ENCODE data around the gene SLC25A30.

SLC25A30 gene

DNA sequence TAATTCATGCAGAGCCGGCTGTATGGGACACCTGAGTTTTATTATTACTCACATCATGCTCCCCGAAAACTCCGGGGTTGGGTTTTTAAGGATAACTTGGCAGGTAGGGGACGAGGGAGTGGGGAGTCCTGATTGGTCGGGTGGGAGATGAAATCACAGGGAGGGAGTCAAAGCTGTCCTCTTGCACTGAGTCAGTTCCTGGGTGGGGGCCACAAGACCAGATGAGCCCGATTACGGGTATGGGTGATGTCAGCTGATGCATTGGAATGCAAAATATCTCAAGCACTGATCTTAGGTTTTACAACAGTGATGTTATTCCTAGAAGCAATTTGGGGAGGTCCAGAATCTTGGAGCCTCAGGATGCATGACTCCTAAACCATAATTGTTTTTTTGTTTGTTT, 28.0 kb upstream of the SLC25A30 start:
- Histone ChIP-seq H3K9ac (ENCODE audit: low read depth in 1 of 2, low read length in 2 of 2) (no peak overlapping the region), H3K27ac (ENCODE audit: low read depth in 2 of 2, low read length in 2 of 2) (no peak overlapping the region), H3K4me3 (ENCODE audit: low read length in 2 of 2) (no peak overlapping the region), H3K4me1 (ENCODE audit: control insufficient read depth in 2 of 2, insufficient read depth in 2 of 2, low read length in 2 of 2) (peaks cover 2 to 7% of the 10 kb centered on the region in 2 donors), H3K9me3 (ENCODE audit: control insufficient read depth in 2 of 2, low read length in 2 of 2) (no peaks in the 10 kb centered on the region), H3K36me3 (ENCODE audit: control insufficient read depth in 2 of 2, insufficient read depth in 2 of 2, low read length in 2 of 2) (no peaks in the 10 kb centered on the region), H3K27me3 (ENCODE audit: control insufficient read depth in 2 of 2, insufficient read depth in 2 of 2, low read length in 2 of 2) (no peaks in the 10 kb centered on the region)

DNA sequence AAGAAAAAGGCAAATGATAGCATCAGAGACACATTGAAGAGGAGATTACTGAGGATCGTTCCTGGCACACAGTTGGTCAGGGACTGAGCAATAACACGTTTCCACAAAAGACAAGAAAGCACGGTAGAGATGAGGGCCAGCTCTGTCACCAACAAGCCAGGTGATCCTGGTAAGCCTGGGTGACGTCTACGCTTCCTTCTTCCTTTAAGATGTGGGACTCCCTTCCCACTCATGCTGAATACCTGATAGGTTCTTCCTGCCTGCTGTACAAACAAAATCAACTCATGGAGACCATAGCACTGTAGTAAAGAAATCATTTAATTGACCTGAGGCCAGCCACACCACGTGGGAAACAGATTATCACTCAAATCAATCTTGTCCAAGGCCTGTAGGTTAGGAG, 26.9 kb upstream of the SLC25A30 start:
- H3K36me3 ChIP-seq (ENCODE audit: control insufficient read depth in 2 of 2, insufficient read depth in 2 of 2, low read length in 2 of 2) = no peaks in the 10 kb centered on the region
- peaks cover 2 to 7% of the 10 kb centered on the region in 2 donors for H3K4me1 ChIP-seq (ENCODE audit: control insufficient read depth in 2 of 2, insufficient read depth in 2 of 2, low read length in 2 of 2)
- H3K27me3 ChIP-seq (ENCODE audit: control insufficient read depth in 2 of 2, insufficient read depth in 2 of 2, low read length in 2 of 2) = no peaks in the 10 kb centered on the region
- H3K27ac ChIP-seq (ENCODE audit: low read depth in 2 of 2, low read length in 2 of 2) = no peak overlapping the region
- H3K9me3 ChIP-seq (ENCODE audit: control insufficient read depth in 2 of 2, low read length in 2 of 2) = no peaks in the 10 kb centered on the region
- H3K4me3 ChIP-seq (ENCODE audit: low read length in 2 of 2) = no peak overlapping the region
- no peak overlapping the region for H3K9ac ChIP-seq (ENCODE audit: low read depth in 1 of 2, low read length in 2 of 2)

DNA sequence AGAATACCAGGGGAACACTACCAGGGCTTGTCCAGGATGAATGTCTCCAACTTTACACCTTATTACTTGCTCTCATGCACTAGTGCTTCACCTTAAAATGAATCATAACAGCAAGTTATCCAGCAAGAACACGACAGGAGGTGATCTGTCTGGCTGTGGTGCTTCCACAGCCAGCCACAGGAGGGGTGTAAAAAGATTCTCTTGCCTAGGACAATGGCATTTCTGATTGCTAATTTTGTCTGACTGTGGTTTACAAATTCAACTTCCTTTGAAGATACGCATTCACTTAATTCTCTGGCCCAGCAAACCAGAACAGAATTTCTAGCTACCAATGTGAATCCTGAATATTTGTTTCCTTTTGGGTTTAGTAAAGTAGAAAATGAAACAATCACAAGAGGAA, 23.5 kb upstream of the SLC25A30 start:
- H3K27ac ChIP-seq (ENCODE audit: low read depth in 2 of 2, low read length in 2 of 2) = peak overlapping the region in 1 of 2 donors; percentile 1
- H3K9ac ChIP-seq (ENCODE audit: low read depth in 1 of 2, low read length in 2 of 2) = no peak overlapping the region
- H3K9me3 ChIP-seq (ENCODE audit: control insufficient read depth in 2 of 2, low read length in 2 of 2) = no peaks in the 10 kb centered on the region

DNA sequence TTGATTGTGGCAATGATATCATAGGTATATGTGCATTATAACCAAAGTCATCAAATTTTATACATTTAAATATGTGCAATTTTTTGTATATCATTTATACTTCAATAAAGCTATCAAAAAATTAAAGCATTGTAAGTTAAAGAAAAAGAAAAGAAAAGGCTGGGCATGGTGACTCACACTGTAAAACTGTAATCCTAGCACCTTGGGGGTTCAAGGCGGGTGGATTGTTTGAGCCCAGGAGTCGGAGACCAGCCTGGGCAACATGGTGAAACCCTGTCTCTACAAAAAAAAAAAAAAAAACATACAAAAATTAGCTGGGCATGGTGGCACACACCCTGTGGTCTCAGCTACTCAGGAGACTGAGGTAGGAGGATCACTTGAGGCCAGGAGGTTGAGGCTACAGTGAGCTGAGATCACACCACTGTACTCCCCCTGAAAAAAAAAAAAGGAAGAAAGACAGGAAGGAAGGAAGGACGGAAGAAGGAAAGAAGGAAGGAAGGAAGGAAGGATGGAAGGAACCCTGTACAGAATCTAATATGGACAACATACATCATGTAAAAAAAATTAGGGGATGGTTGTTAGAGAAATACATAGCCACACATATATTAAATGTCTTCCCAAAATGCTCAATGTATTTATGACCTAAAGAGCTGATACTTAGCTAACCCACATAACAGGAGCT, 21.7 kb upstream of the SLC25A30 start:
- Histone ChIP-seq H3K4me3 (ENCODE audit: low read length in 2 of 2) (no peak overlapping the region), H3K27me3 (ENCODE audit: control insufficient read depth in 2 of 2, insufficient read depth in 2 of 2, low read length in 2 of 2) (no peaks in the 10 kb centered on the region), H3K9me3 (ENCODE audit: control insufficient read depth in 2 of 2, low read length in 2 of 2) (no peaks in the 10 kb centered on the region), H3K27ac (ENCODE audit: low read depth in 2 of 2, low read length in 2 of 2) (no peak overlapping the region), H3K36me3 (ENCODE audit: control insufficient read depth in 2 of 2, insufficient read depth in 2 of 2, low read length in 2 of 2) (no peaks in the 10 kb centered on the region), H3K9ac (ENCODE audit: low read depth in 1 of 2, low read length in 2 of 2) (no peak overlapping the region), H3K4me1 (ENCODE audit: control insufficient read depth in 2 of 2, insufficient read depth in 2 of 2, low read length in 2 of 2) (peaks cover under 1 to 4% of the 10 kb centered on the region in 2 donors)

More for the DNA sequence above, 23.5 kb upstream of the SLC25A30 start:
- Histone ChIP-seq H3K4me3 (ENCODE audit: low read length in 2 of 2) (no peak overlapping the region), H3K27me3 (ENCODE audit: control insufficient read depth in 2 of 2, insufficient read depth in 2 of 2, low read length in 2 of 2) (no peaks in the 10 kb centered on the region), H3K36me3 (ENCODE audit: control insufficient read depth in 2 of 2, insufficient read depth in 2 of 2, low read length in 2 of 2) (no peaks in the 10 kb centered on the region), H3K4me1 (ENCODE audit: control insufficient read depth in 2 of 2, insufficient read depth in 2 of 2, low read length in 2 of 2) (peaks cover 0 to 2% of the 10 kb centered on the region in 2 donors)

DNA sequence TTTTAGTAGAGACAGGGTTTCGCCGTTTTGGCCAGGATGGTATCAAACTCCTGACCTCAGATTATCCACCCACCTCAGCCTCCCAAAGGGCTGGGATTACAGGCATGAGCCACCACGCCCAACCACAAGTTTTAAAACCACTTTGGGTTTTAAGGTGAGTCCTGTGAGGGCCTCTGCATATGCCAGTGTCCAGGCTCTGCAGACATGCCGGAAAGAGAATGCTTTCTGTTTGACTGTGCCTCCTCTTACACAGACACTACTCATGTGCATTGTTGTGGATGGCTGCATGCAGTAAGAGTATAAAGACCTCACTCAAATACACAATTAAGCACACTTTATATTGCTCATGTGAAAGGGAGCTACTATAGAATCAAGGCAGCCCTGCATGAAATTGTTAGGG, 20.8 kb upstream of the SLC25A30 start:
- Histone ChIP-seq H3K4me3 (ENCODE audit: low read length in 2 of 2) (no peak overlapping the region), H3K36me3 (ENCODE audit: control insufficient read depth in 2 of 2, insufficient read depth in 2 of 2, low read length in 2 of 2) (no peaks in the 10 kb centered on the region), H3K27me3 (ENCODE audit: control insufficient read depth in 2 of 2, insufficient read depth in 2 of 2, low read length in 2 of 2) (no peaks in the 10 kb centered on the region), H3K4me1 (ENCODE audit: control insufficient read depth in 2 of 2, insufficient read depth in 2 of 2, low read length in 2 of 2) (peaks cover 4 to 6% of the 10 kb centered on the region in 2 donors), H3K9me3 (ENCODE audit: control insufficient read depth in 2 of 2, low read length in 2 of 2) (no peaks in the 10 kb centered on the region), H3K27ac (ENCODE audit: low read depth in 2 of 2, low read length in 2 of 2) (no peak overlapping the region), H3K9ac (ENCODE audit: low read depth in 1 of 2, low read length in 2 of 2) (no peak overlapping the region)

DNA sequence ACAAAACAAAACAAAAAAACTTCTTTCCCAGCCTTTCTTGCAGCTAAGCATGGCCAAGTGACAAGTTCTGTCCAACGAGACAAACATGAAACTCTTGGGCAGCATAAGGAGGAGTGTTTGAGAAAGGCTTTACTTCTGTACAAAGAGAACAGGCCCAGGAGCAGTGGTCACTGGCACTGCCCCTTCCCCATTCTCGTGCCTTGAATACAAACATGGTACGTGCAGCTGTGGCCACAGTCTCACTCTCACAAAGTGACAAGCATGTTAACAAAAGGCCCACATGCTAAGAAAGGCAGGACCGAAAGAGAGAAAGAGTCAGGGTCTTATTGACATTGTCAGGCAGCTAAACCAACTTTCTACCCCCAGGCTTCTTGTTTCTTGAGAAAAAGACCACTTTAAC, 19.8 kb upstream of the SLC25A30 start:
- H3K36me3 ChIP-seq (ENCODE audit: control insufficient read depth in 2 of 2, insufficient read depth in 2 of 2, low read length in 2 of 2) = no peaks in the 10 kb centered on the region
- no peaks in the 10 kb centered on the region for H3K9me3 ChIP-seq (ENCODE audit: control insufficient read depth in 2 of 2, low read length in 2 of 2)
- no peak overlapping the region for H3K27ac ChIP-seq (ENCODE audit: low read depth in 2 of 2, low read length in 2 of 2)
- H3K9ac ChIP-seq (ENCODE audit: low read depth in 1 of 2, low read length in 2 of 2) = no peak overlapping the region
- H3K4me1 ChIP-seq (ENCODE audit: control insufficient read depth in 2 of 2, insufficient read depth in 2 of 2, low read length in 2 of 2) = peaks cover 9% of the 10 kb centered on the region in 2 donors
- no peak overlapping the region for H3K4me3 ChIP-seq (ENCODE audit: low read length in 2 of 2)
- no peaks in the 10 kb centered on the region for H3K27me3 ChIP-seq (ENCODE audit: control insufficient read depth in 2 of 2, insufficient read depth in 2 of 2, low read length in 2 of 2)

DNA sequence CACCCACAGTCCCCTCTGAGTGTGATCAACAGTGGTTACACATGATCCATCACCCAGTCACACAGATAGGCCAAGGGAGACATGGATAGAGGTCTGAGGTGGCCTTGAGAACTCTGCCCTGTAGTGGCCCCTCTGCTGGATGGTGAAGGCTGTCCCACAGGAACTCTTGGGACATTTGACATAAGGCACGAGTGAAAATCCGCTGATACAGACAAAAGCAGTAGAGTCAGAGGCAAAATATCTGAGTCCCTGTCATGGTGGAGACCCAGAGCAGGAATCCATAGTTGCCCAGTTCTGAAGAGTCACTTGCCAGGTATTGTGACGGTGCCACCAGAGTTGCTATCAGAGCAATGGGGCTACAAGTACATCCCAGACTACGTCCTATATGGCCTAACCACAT, 18.8 kb upstream of the SLC25A30 start:
- Histone ChIP-seq H3K4me3 (ENCODE audit: low read length in 2 of 2) (no peak overlapping the region), H3K9me3 (ENCODE audit: control insufficient read depth in 2 of 2, low read length in 2 of 2) (no peaks in the 10 kb centered on the region), H3K4me1 (ENCODE audit: control insufficient read depth in 2 of 2, insufficient read depth in 2 of 2, low read length in 2 of 2) (peaks cover 9% of the 10 kb centered on the region in 2 donors), H3K27me3 (ENCODE audit: control insufficient read depth in 2 of 2, insufficient read depth in 2 of 2, low read length in 2 of 2) (no peaks in the 10 kb centered on the region), H3K9ac (ENCODE audit: low read depth in 1 of 2, low read length in 2 of 2) (no peak overlapping the region), H3K36me3 (ENCODE audit: control insufficient read depth in 2 of 2, insufficient read depth in 2 of 2, low read length in 2 of 2) (no peaks in the 10 kb centered on the region), H3K27ac (ENCODE audit: low read depth in 2 of 2, low read length in 2 of 2) (no peak overlapping the region)

DNA sequence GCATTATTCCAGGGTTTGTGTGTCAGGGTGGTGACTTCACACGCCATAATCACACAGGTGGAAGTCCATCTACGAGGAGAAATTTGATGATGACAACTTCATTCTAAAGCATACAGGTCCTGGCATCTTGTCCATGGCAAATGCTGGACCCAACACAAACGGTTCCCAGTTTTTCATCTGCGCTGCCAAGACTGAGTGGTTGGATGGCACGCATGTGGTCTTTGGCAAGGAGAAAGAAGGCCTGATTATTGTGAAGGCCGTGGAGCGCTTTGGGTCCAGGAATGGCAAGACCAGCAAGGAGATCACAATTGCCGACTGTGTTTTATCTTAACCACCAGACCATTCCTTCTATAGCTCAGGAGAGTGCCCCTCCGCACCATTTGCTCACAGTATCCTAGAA, 18.2 kb upstream of the SLC25A30 start:
- H3K27ac ChIP-seq (ENCODE audit: low read depth in 2 of 2, low read length in 2 of 2) = no peak overlapping the region
- no peaks in the 10 kb centered on the region for H3K9me3 ChIP-seq (ENCODE audit: control insufficient read depth in 2 of 2, low read length in 2 of 2)
- H3K9ac ChIP-seq (ENCODE audit: low read depth in 1 of 2, low read length in 2 of 2) = no peak overlapping the region
- H3K36me3 ChIP-seq (ENCODE audit: control insufficient read depth in 2 of 2, insufficient read depth in 2 of 2, low read length in 2 of 2) = no peaks in the 10 kb centered on the region
- no peaks in the 10 kb centered on the region for H3K27me3 ChIP-seq (ENCODE audit: control insufficient read depth in 2 of 2, insufficient read depth in 2 of 2, low read length in 2 of 2)
- no peak overlapping the region for H3K4me3 ChIP-seq (ENCODE audit: low read length in 2 of 2)
- peaks cover 9% of the 10 kb centered on the region in 2 donors for H3K4me1 ChIP-seq (ENCODE audit: control insufficient read depth in 2 of 2, insufficient read depth in 2 of 2, low read length in 2 of 2)

DNA sequence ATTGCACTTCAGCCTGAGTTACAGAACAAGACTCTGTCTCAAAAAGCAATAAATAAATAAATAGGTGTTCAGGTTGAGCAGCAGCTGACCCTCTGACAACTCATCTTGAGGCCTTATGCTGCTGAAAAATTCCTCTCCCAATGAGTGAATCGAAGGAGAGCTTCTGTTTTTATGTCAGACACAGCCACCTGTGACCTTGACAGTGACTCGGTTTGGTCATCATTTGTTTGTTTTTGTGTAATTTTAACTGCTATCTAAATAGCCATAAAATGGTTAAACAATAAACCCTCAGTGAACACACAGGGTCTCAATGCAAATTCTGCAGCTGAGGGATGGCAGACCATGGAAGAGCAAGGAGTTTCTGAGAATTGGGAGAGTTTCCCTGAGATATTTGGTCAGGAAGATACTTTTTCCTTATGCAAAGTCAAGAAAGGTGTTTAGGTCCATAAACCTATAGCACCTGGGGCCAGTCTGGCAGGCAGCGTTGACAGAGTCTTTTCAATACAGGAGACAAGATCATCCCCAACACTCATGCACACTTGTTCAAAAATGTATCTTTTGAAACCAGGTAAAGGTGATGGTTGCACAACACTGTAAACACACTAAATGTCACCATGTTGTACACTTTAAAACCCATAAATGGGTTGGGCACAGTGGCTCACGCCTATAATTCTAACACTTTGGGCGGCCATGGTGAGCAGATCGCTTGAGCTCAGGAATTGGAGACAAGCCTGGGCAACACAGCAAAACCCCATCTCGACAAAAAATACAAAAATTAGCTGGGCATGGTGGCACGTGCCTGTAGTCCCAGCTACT, 16.6 kb upstream of the SLC25A30 start:
- Histone ChIP-seq H3K9ac (ENCODE audit: low read depth in 1 of 2, low read length in 2 of 2) (no peak overlapping the region), H3K27ac (ENCODE audit: low read depth in 2 of 2, low read length in 2 of 2) (peak overlapping the region; percentile 70 to 76), H3K9me3 (ENCODE audit: control insufficient read depth in 2 of 2, low read length in 2 of 2) (no peaks in the 10 kb centered on the region)

DNA sequence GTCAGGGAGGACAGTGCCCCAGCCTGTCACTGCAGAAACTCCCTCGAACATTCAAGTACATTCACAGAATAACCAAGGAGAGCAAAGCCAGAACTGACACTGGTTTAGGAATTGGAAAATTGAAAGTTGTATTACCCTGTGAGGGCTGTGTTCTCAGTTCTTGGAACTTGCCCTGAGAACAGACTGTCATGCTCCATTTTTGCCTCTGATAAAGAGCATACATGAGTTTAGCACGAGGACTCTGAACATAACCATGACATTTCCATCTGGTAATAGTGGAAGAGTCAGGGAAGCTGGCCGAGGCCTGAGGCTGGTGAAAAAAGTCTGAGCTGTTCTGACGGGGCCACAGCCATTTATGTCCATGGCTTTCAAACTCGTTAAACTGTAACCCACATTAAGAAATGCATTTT, 15.2 kb upstream of the SLC25A30 start:
- Histone ChIP-seq H3K9ac (ENCODE audit: low read depth in 1 of 2, low read length in 2 of 2) (no peak overlapping the region), H3K9me3 (ENCODE audit: control insufficient read depth in 2 of 2, low read length in 2 of 2) (no peaks in the 10 kb centered on the region), H3K4me3 (ENCODE audit: low read length in 2 of 2) (no peak overlapping the region), H3K27ac (ENCODE audit: low read depth in 2 of 2, low read length in 2 of 2) (peak overlapping the region; percentile 23 to 29), H3K27me3 (ENCODE audit: control insufficient read depth in 2 of 2, insufficient read depth in 2 of 2, low read length in 2 of 2) (no peaks in the 10 kb centered on the region), H3K36me3 (ENCODE audit: control insufficient read depth in 2 of 2, insufficient read depth in 2 of 2, low read length in 2 of 2) (no peaks in the 10 kb centered on the region), H3K4me1 (ENCODE audit: control insufficient read depth in 2 of 2, insufficient read depth in 2 of 2, low read length in 2 of 2) (peaks cover 9% of the 10 kb centered on the region in 2 donors)

More for the DNA sequence above, 16.6 kb upstream of the SLC25A30 start:
- H3K36me3 ChIP-seq (ENCODE audit: control insufficient read depth in 2 of 2, insufficient read depth in 2 of 2, low read length in 2 of 2) = no peaks in the 10 kb centered on the region
- no peaks in the 10 kb centered on the region for H3K27me3 ChIP-seq (ENCODE audit: control insufficient read depth in 2 of 2, insufficient read depth in 2 of 2, low read length in 2 of 2)
- peaks cover 9% of the 10 kb centered on the region in 2 donors for H3K4me1 ChIP-seq (ENCODE audit: control insufficient read depth in 2 of 2, insufficient read depth in 2 of 2, low read length in 2 of 2)
- no peak overlapping the region for H3K4me3 ChIP-seq (ENCODE audit: low read length in 2 of 2)
